ENCODE data around the gene SPTBN4. TPM values are rescaled to one million over a fixed set of nuclear protein-coding genes. Genes with fewer than 3 reads are reported as not detected.

Gene SPTBN4
- total RNA-seq, 6 experiments from 2014 or later = 0.17 to 0.96 (median 0.54) TPM

DNA sequence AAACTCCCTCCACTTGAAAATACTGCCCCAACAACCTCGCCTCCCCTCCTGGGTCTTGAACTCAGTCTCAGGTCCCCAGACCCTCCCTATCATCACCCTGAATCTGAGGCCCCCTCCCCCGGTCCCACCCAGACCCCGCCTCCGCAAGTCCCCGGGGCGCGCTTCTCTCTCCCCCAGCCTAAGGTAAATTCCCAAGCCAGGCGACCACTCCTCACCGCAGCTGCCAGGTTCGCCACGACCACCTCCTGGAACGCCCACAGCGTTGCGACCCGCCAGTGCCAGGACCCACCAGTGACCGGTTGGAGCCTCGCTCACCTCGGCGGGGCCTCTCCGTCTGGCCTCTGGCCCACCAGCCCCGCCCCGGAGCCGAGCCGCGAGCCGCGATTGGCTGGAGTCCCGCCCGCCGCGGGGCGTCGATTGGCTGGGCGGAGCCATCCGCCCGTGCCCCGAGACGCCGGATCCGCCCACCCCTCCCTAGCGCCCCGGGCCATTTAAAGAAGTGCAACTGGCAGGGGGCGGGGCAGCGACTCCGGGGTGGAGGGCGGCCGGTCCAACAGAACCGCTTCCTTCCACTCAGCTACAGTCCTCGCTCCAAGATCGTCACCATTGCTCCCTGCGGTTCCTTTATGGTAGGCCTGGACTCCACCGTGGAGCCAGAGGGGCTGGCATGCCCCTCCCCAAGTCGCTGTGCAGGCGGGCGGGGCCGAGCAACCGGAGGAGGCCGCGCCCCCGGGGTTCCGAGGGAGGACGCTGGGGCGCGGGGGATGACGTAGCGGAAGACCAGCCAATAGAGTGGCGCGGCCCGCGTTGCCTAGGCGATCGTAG, 22.6 kb upstream of the SPTBN4 start, which contains the start of gene SERTAD3:
SERTAD3 (minus strand) TSS at position 336 of the 825 bp plus-strand sequence. CDS start 2,255 bp downstream, outside the sequence.
- H3K36me3 Mint-ChIP-seq (ENCODE audit: low read depth) = peaks cover 41% of the 10 kb centered on the region
- TF ChIP-seq, protein P1, sequence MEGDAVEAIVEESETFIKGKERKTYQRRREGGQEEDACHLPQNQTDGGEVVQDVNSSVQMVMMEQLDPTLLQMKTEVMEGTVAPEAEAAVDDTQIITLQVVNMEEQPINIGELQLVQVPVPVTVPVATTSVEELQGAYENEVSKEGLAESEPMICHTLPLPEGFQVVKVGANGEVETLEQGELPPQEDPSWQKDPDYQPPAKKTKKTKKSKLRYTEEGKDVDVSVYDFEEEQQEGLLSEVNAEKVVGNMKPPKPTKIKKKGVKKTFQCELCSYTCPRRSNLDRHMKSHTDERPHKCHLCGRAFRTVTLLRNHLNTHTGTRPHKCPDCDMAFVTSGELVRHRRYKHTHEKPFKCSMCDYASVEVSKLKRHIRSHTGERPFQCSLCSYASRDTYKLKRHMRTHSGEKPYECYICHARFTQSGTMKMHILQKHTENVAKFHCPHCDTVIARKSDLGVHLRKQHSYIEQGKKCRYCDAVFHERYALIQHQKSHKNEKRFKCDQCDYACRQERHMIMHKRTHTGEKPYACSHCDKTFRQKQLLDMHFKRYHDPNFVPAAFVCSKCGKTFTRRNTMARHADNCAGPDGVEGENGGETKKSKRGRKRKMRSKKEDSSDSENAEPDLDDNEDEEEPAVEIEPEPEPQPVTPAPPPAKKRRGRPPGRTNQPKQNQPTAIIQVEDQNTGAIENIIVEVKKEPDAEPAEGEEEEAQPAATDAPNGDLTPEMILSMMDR (IDR thresholded peaks at IDR 0.05) = no peak
- H3K4me1 Mint-ChIP-seq (ENCODE audit: low read depth) = peaks cover 36% of the 10 kb centered on the region
- peak within 1 kb of the TSS; percentile 93 for H3K27ac Mint-ChIP-seq
- H3K4me3 Mint-ChIP-seq = peak within 1 kb of the TSS; percentile 96
- DNase-seq = peak; percentile 89
- H3K27me3 Mint-ChIP-seq (ENCODE audit: insufficient read depth) = peaks cover 3% of the 10 kb centered on the region; the same call in 1 of the 2 replicates
- H3K9me3 Mint-ChIP-seq = no peaks in the 10 kb centered on the region

DNA sequence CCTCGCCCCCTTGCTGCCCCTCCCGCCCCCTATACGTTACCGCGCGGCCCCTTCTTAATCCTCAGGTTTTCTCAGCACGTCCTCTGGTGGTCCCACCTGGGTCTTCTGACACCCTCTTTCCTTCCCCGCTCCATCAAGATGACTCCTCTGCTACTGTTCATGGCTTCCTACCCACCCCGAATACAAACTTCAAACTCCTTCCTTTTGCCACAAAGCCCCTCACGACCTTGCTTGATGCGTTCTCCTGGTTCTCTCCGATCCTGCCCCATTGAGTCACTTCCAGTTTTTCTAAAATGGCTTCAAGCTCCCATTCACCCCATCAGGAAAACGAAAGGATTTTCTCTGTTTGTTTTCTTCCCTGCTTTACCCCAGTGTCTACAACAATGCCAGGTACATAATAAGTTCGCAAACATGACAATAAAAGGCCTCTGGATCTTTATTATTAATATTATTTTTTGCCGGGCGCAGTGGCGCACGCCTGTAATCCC, 21.9 kb upstream of the SPTBN4 start:
- Mint-ChIP-seq H3K4me3 (peak overlapping the region; percentile 96), H3K27ac (peak overlapping the region; percentile 93), H3K27me3 (ENCODE audit: insufficient read depth) (peaks cover 3% of the 10 kb centered on the region; the same call in 1 of the 2 replicates), H3K4me1 (ENCODE audit: low read depth) (peaks cover 36% of the 10 kb centered on the region), H3K36me3 (ENCODE audit: low read depth) (peaks cover 37% of the 10 kb centered on the region), H3K9me3 (no peaks in the 10 kb centered on the region)
- TF ChIP-seq, protein P1 (IDR thresholded peaks at IDR 0.05) = no peak; the same call in 1 of the 2 replicates
- DNase-seq = no peak

DNA sequence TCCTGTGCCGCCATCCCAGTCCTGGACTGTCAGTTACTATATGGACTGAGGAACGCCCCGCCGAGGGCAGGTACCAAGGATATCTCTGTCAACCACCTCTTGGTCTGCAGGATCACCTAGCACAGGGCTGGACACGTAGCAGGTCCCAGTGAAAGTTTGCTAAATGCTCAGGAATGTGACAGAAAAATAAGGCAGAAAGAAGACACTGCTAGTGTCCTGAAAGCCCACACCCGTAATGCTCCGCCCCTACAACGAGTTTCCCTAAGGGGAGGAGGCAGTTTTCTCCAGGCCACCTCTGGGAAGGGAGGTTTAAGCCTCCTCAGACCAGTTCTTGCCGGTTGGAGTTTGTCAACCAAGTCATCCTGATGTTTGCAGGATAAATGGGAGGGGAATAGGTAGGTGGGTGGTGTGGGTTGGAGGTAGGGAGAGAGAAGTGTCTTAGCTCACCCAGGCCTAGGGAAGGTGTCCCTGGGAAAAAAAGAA, 21.0 kb upstream of the SPTBN4 start:
- TF ChIP-seq, protein P1 (IDR thresholded peaks at IDR 0.05) = no peak
- Mint-ChIP-seq H3K4me1 (ENCODE audit: low read depth) (peaks cover 35% of the 10 kb centered on the region), H3K27me3 (ENCODE audit: insufficient read depth) (peaks cover 3% of the 10 kb centered on the region; the same call in 1 of the 2 replicates), H3K9me3 (no peaks in the 10 kb centered on the region), H3K36me3 (ENCODE audit: low read depth) (peaks cover 27% of the 10 kb centered on the region), H3K4me3 (peak overlapping the region; percentile 62), H3K27ac (peak overlapping the region; percentile 65)
- DNase-seq = no peak

DNA sequence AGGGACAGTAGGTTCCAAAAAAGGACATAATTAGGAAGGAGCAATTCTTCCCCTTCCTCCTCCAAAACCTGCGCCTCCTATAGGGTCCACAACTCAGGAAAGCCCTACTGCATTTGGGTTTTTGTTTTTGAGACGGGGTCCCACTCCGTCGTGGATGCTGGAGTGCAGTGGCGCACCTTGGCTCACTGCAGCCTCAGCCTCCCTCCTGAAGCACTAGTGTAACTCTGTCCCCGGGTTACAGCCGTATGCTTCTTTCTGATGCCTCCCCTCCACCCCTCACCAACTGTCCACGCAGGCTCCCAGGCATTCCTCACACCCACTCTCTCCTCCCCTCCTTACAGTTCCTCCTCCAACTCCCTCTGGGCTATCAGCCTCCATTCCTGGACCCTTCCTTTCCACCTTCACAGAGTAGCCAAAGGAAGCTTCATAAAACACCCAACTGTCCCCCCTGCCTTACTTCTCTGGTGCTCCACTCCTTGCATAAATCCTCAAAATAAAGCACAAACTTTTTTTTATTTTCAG, 20.5 kb upstream of the SPTBN4 start:
- H3K4me3 Mint-ChIP-seq = no peak overlapping the region

DNA sequence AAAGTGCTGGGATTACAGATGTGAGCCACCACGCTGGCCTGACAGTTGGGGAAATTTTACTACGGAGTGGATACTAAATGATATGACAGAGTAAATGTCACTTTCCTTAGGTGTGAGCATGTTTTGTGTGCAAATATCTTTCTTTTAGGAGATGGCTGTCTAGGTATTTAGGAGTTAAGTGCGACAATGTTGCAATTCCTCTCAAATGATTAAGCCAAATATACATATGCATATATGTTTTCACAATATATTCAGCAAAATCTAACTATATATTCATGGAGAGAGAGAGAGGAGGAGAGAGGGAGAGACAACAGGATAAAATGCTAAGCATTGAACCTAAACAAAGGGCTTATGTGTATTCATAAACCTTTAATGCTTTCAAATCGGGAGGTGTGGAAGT, 17.3 kb upstream of the SPTBN4 start:
- no peak overlapping the region for H3K27ac Mint-ChIP-seq
- H3K27me3 Mint-ChIP-seq (ENCODE audit: insufficient read depth) = no peaks in the 10 kb centered on the region
- 0 out of 2 replicates have a peak, but pooled peaks cover 7% of the 10 kb centered on the region for H3K36me3 Mint-ChIP-seq (ENCODE audit: low read depth)
- DNase-seq = no peak
- peaks cover 14% of the 10 kb centered on the region for H3K4me1 Mint-ChIP-seq (ENCODE audit: low read depth)
- TF ChIP-seq, protein P1 (IDR thresholded peaks at IDR 0.05) = no peak
- H3K4me3 Mint-ChIP-seq = no peak overlapping the region
- no peaks in the 10 kb centered on the region for H3K9me3 Mint-ChIP-seq

More for the DNA sequence above, 20.5 kb upstream of the SPTBN4 start:
- TF ChIP-seq, protein P1 (IDR thresholded peaks at IDR 0.05) = no peak
- DNase-seq = no peak
- peaks cover 30% of the 10 kb centered on the region for H3K4me1 Mint-ChIP-seq (ENCODE audit: low read depth)
- H3K27me3 Mint-ChIP-seq (ENCODE audit: insufficient read depth) = no peaks in the 10 kb centered on the region
- peaks cover 23% of the 10 kb centered on the region for H3K36me3 Mint-ChIP-seq (ENCODE audit: low read depth)
- H3K9me3 Mint-ChIP-seq = no peaks in the 10 kb centered on the region
- peak overlapping the region; percentile 65; the same call in 1 of the 2 replicates for H3K27ac Mint-ChIP-seq

Measured in HFFc6 (cell line).